HFF-Myc (cell line): ENCODE results near the gene THRA.

Source experiments
- DNase-seq: peaks from one replicate; pipeline ENCODE4 v3.0.0-alpha.2; 2011; ENCODE audit warnings: low read depth; ENCODE audit errors: extremely low read depth
- H3K4me3 ChIP-seq: replicated peaks from 2 replicates; pipeline ENCODE4 v1.5.1; 2011; ENCODE audit warnings: low read depth, mild to moderate bottlenecking, control low read depth, low read length
- TF ChIP-seq, protein P1 (sequence below): IDR thresholded peaks from 2 replicates; pipeline ENCODE4 v1.5.1; 2012; ENCODE audit warnings: mild to moderate bottlenecking, low read depth, low read length, control low read depth; ENCODE audit errors: missing control alignments

THRA gene

DNA sequence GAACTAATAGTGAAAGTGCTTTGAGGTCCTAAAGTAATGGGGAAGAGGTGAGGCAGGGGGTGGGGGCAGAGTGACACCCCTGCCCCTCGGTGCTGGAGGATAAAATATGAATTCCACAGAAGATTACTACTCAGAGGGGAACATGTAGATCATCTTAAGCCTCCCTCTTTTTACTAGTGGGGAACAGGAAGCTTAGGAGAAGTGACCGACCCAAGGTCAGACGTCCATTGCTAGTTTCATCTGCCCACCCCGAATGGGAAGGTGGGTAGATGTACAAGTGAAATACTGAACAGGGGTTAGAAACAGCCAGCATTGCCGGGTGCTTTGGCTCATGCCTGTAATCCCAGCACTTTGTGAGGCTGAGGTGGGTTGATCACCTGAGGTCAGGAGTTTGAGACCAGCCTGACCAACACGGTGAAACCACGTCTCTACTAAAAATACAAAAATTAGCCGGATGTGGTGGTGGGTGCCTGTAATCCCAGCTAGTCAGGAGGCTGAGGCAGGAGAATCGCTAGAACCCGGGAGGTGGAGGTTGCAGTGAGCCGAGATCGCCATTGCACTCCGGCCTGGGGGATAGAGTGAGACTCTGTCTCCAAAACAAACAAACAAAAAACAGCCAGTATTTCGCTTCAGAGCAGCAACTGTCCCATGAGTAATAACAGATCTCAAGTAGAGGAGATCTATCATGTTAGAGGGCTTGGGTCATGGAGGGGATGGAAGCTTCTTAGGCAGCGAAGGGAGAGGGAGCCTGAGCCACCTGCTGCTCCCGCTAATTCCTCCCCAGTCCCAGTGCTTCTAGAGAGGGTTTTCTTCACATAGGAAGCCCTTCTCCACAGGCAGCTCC, 38.8 kb downstream of the THRA start:
- TF ChIP-seq, protein P1, sequence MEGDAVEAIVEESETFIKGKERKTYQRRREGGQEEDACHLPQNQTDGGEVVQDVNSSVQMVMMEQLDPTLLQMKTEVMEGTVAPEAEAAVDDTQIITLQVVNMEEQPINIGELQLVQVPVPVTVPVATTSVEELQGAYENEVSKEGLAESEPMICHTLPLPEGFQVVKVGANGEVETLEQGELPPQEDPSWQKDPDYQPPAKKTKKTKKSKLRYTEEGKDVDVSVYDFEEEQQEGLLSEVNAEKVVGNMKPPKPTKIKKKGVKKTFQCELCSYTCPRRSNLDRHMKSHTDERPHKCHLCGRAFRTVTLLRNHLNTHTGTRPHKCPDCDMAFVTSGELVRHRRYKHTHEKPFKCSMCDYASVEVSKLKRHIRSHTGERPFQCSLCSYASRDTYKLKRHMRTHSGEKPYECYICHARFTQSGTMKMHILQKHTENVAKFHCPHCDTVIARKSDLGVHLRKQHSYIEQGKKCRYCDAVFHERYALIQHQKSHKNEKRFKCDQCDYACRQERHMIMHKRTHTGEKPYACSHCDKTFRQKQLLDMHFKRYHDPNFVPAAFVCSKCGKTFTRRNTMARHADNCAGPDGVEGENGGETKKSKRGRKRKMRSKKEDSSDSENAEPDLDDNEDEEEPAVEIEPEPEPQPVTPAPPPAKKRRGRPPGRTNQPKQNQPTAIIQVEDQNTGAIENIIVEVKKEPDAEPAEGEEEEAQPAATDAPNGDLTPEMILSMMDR = no peak
- peak overlapping the region; percentile 78 for H3K4me3 ChIP-seq
- DNase-seq = no peak

DNA sequence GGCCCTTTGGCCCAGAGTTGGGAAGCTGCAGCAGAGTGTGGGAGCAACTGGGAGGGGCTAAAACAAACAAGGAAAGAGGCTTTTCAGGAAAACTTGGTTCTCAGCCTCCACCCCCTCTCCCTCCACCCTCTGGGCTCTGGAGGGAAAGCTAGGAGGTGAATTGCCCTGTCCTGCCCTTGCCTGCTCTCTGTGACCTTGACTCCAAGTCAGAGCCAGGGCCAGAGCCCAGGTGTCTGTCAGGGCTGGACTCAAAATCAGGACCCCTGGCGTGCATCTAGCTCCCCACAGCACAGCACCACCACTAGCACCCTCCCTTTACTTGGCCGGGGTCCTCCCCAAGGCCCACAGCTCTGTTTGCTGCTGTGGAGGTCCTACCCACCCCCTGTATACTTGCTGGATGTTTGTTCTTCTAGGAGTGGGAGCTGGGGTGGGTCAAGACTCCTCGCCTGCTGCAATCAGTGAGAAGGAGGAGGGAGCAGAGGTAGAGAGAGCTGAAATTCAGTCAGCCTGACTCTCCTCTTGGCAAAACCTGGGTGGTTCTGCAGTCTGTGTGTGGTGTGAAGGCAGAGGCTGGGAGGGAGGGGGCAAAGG, 40.4 kb downstream of the THRA start:
- TF ChIP-seq, protein P1 = no peak
- DNase-seq = no peak
- H3K4me3 ChIP-seq = no peak overlapping the region

DNA sequence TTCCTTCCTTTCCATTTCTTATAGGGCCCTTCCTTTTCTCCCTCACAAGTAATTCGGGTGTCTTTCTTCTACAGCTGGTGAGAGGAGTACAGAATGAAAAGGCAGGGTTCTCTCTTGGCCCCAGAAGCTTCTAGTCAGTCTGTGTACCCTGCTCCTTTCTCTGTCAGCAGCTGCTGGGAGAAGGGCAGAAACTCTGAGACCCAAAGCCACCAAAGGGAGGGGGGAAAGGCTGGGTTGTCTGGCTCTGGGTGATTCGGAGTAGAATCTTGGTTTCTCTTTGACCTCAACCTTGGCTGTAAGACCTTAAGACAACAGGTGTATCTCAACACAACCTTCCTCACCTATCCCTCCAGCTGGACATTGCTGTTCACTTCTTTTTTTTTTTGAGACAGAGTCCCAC, 40.9 kb downstream of the THRA start:
- TF ChIP-seq, protein P1 = no peak
- no peak overlapping the region for H3K4me3 ChIP-seq
- DNase-seq = no peak

DNA sequence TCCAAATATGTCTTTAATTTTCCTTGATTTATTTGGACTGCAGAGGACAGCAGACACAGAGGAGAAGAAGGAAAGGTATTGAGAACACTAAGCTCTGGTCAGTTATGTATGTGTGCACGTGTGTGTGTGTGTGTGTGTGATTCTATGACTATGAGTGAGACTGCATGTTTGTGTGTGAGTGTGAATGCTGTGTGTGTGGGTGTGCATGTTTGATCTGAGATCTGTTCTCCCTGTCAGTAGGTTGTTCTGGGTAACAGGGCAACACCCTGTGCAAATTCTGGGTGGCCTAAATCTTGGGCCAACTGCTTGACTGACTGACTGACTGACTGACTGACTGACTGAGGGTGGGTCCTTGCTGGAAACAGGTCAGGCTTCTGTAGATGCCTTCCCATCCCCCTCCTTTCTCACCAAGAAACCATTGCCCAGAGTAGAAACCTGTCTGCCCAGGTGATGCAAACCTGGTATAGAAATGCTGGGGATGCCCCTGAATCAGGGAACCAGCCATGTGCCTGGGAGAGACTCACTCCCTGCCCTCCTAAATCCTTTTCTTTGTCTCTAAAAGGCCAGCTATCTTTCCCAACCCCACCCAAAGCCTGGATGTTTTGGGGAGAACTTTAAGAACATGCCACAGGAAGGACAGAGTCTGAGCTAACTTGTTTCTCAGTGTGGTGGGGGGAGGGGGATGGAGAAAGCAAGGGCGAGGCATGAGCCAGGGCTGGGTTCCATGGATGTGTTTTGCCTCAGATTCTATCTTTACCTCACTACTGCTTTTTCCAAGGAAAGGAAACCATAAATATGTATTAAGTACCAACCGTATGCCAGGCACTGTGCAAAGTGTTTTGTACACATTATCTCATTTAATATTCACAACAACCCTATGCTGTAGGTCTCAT, 42.1 kb downstream of the THRA start:
- H3K4me3 ChIP-seq = no peak overlapping the region

DNA sequence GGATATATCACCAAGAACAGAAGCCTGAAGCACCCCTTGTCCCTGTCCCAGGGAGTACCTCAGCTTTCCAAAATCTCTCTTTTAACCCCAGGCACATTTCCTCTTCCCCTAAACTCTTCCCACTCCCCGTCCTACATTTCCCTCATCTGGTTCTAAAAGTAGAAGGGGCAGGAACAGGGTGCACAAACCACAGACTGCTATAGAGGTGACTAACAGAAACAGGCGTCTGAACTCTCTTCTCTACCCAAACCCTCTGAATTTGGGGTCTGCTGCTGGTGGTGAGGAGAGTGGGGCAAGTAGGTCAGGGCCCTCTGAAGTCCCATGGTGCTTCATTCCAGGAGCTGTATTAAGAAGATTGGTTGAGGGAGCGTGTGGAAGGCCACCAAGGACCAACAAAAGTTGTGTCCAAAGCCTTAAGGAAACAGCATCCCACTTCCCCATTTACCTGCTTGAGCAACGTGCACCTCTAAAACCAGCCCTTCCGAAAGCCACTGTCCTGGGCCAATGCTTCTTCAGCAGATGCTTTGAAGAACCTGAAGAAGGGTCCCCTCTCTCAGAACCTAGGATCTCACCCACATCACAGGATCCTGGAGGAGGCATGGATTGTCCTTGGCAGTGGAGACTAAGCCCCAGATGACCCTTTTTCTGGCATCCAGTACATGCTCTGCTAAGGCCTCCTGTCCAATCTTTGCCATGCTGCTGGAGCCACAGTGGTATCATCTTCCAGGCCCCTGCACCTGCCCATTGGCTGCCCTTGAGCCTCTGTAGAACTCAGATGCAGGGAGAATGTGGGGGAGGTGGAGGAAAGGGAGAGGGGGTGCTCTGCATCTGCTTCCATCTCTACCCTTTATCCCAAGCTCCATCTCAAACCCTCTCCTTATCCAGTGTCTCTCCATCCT, 43.3 kb downstream of the THRA start:
- no peak for DNase-seq
- H3K4me3 ChIP-seq = no peak overlapping the region
- TF ChIP-seq, protein P1 = no peak

More for the DNA sequence above, 42.1 kb downstream of the THRA start:
- TF ChIP-seq, protein P1 = no peak
- DNase-seq = no peak
